AG09309 (cell line): Measurements from ENCODE around the gene FJX1.

Source experiments
- DNase-seq: peaks from one replicate; pipeline ENCODE4 v3.0.0-alpha.2; 2010; ENCODE audit warnings: low read depth
- H3K4me3 ChIP-seq: 2 replicates; pipeline ENCODE4 v1.5.1; 2011; ENCODE audit warnings: mild to moderate bottlenecking, low read depth, low read length, moderate library complexity; ENCODE audit not compliant: control insufficient read depth
- CTCF ChIP-seq: IDR thresholded peaks from 2 replicates; pipeline ENCODE4 v1.5.1; 2011; ENCODE audit warnings: mild to moderate bottlenecking, low read depth, low read length, inconsistent platforms; ENCODE audit not compliant: insufficient read depth, control insufficient read depth; ENCODE audit errors: missing control alignments

Gene FJX1

GRCh38 chr11:35614939-35615569 lies 3.2 kb upstream of the FJX1 start:
- H3K4me3 ChIP-seq: no peak overlapping the region
- DNase-seq: no peak
- TF ChIP-seq CTCF: no peak

- DNase-seq: no peak
- TF ChIP-seq CTCF: peak; percentile 59
These were observed 2.0 kb upstream of the FJX1 start for GRCh38 chr11:35615921-35616900.

GRCh38 chr11:35617316-35617686 lies 959 bp upstream of the FJX1 start:
- DNase-seq: no peak
- H3K4me3 ChIP-seq: peak overlapping the region; percentile 66; the same call in 1 of the 2 replicates
- no peak for TF ChIP-seq CTCF

More at GRCh38 chr11:35615921-35616900, 2.0 kb upstream of the FJX1 start:
- H3K4me3 ChIP-seq: no peak overlapping the region

GRCh38 chr11:35618497-35619115 lies 346 bp downstream of the FJX1 start:
- TF ChIP-seq CTCF: no peak
- no peak for DNase-seq
- peak overlapping the region; percentile 66 for H3K4me3 ChIP-seq

GRCh38 chr11:35619116-35619854 lies 1.0 kb downstream of the FJX1 start:
- DNase-seq: no peak
- no peak for TF ChIP-seq CTCF
- H3K4me3 ChIP-seq: peak overlapping the region; percentile 66

GRCh38 chr11:35619855-35620640 lies 1.8 kb downstream of the FJX1 start:
- DNase-seq: no peak
- no peak for TF ChIP-seq CTCF
- H3K4me3 ChIP-seq: peak overlapping the region; percentile 66
